Neural cell (in vitro differentiated cells): ENCODE data around the gene CDC45. TPM values are rescaled to one million over a fixed set of nuclear protein-coding genes. Genes with fewer than 3 reads are reported as not detected.

Source experiments
- H2AFZ ChIP-seq: fragments of 200-600, 300-800 bp; sonication (generic), shearing (Covaris generic); 2 replicates; pipeline ENCODE4 v1.6.0; 2014; ENCODE audit warnings: low read depth, mild to moderate bottlenecking, antibody characterized with exemption, low read length, moderate library complexity
- H3F3A ChIP-seq: fragments of 200-600 bp; shearing (Covaris generic); 2 replicates; pipeline ENCODE4 v1.6.1; 2016; ENCODE audit warnings: mild to moderate bottlenecking, moderate library complexity, mixed read lengths, antibody characterized with exemption, low read length; ENCODE audit not compliant: insufficient read depth, poor library complexity, severe bottlenecking
- H3K27ac ChIP-seq: fragments of 200-600, 300-800 bp; sonication (generic), shearing (Covaris generic); 2 replicates; pipeline ENCODE4 v1.5.1; 2014; ENCODE audit warnings: mild to moderate bottlenecking, low read length, moderate library complexity
- H3K27me3 ChIP-seq: fragments of 300-800, 200-600 bp; sonication (generic), shearing (Covaris generic); 2 replicates; pipeline ENCODE4 v1.6.0; 2014; ENCODE audit warnings: mild to moderate bottlenecking, low read depth, low read length, moderate library complexity; ENCODE audit not compliant: insufficient read depth
- H3K36me3 ChIP-seq: fragments of 300-800, 200-600 bp; sonication (generic), shearing (Covaris generic); 2 replicates; pipeline ENCODE4 v1.5.1; 2014; ENCODE audit warnings: mild to moderate bottlenecking, antibody characterized with exemption, low read length, moderate library complexity; ENCODE audit not compliant: insufficient read depth
- H3K4me2 ChIP-seq: fragments of 300-800, 200-600 bp; sonication (generic), shearing (Covaris generic); 2 replicates; pipeline ENCODE4 v1.6.0; 2014; ENCODE audit warnings: mild to moderate bottlenecking, low read length
- H3K4me3 ChIP-seq: fragments of 300-800, 200-600 bp; sonication (generic), shearing (Covaris generic); 2 replicates; pipeline ENCODE4 v1.5.1; 2014; ENCODE audit warnings: mild to moderate bottlenecking, low read length, moderate library complexity
- H3K79me2 ChIP-seq: fragments of 200-600 bp; shearing (Covaris generic); replicated peaks from 2 replicates; pipeline ENCODE4 v1.6.0; 2014; ENCODE audit warnings: mild to moderate bottlenecking, low read length, moderate library complexity; ENCODE audit not compliant: insufficient read depth
- H3K9ac ChIP-seq: fragments of 300-800, 200-600 bp; sonication (generic), shearing (Covaris generic); 2 replicates; pipeline ENCODE4 v1.6.1; 2016; ENCODE audit warnings: mild to moderate bottlenecking, low read length, mixed read lengths
- H3K9me2 ChIP-seq: fragments of 200-600 bp; shearing (Covaris generic); 2 replicates; pipeline ENCODE4 v1.6.1; 2016; ENCODE audit warnings: mild to moderate bottlenecking, low read length, mixed read lengths; ENCODE audit not compliant: insufficient read depth
- H3K9me3 ChIP-seq: fragments of 200-600, 300-800 bp; sonication (generic), shearing (Covaris generic); 2 replicates; pipeline ENCODE4 v1.6.1; 2016; ENCODE audit warnings: mild to moderate bottlenecking, mixed run types, low read length, moderate library complexity, mixed read lengths
- H4K20me1 ChIP-seq: fragments of 200-600 bp; shearing (Covaris generic); 2 replicates; pipeline ENCODE4 v1.6.1; 2016; ENCODE audit warnings: mild to moderate bottlenecking, mixed run types; ENCODE audit not compliant: insufficient read depth
- EP300 ChIP-seq: fragments of 450-650 bp; conservative IDR thresholded peaks from 2 replicates; pipeline ENCODE4 v1.6.1; 2014; ENCODE audit warnings: antibody characterized with exemption, mild to moderate bottlenecking, moderate library complexity; ENCODE audit not compliant: poor library complexity, severe bottlenecking
- EZH2 ChIP-seq: fragments of 200-600, 300-800 bp; shearing (Covaris generic), sonication (generic); IDR thresholded peaks from 2 replicates; pipeline ENCODE4 v1.6.1; 2014; ENCODE audit warnings: antibody characterized with exemption, low read length, borderline replicate concordance, mild to moderate bottlenecking; ENCODE audit not compliant: insufficient read depth, poor library complexity, severe bottlenecking
- MXI1 ChIP-seq: fragments of 450-650 bp; conservative IDR thresholded peaks from 2 replicates; pipeline ENCODE4 v1.6.1; 2014; ENCODE audit warnings: antibody characterized with exemption, mild to moderate bottlenecking; ENCODE audit not compliant: poor library complexity, severe bottlenecking
- POLR2AphosphoS5 ChIP-seq: IDR thresholded peaks from 2 replicates; pipeline ENCODE4 v1.6.1; 2012
- RAD21 ChIP-seq: fragments of 450-650 bp; conservative IDR thresholded peaks from 2 replicates; pipeline ENCODE4 v1.6.1; 2014; ENCODE audit warnings: antibody characterized with exemption, mild to moderate bottlenecking, moderate library complexity
- REST ChIP-seq: IDR thresholded peaks from 2 replicates; pipeline ENCODE4 v1.6.1; 2012; ENCODE audit warnings: borderline replicate concordance
- SMC3 ChIP-seq: fragments of 450-650 bp; conservative IDR thresholded peaks from 2 replicates; pipeline ENCODE4 v1.6.1; 2014; ENCODE audit warnings: antibody characterized with exemption, mild to moderate bottlenecking, moderate library complexity; ENCODE audit not compliant: poor library complexity
- TAF1 ChIP-seq: IDR thresholded peaks from 2 replicates; pipeline ENCODE4 v1.6.1; 2012; ENCODE audit warnings: low read depth
- polyA plus RNA-seq: library from polyadenylated mRNA; depleted of rRNA; stranded (reverse); fragments of >200 nt; gene quantifications from 2 replicates; pipeline ENCODE4 v1.2.3, GENCODE V29; 2014
- TF ChIP-seq, protein P1 (sequence below): fragments of 450-650 bp; IDR thresholded peaks from 2 replicates; pipeline ENCODE4 v1.5.1; 2014; ENCODE audit warnings: antibody characterized with exemption, mild to moderate bottlenecking, moderate library complexity; ENCODE audit not compliant: poor library complexity, severe bottlenecking

CDC45 gene
- polyA plus RNA-seq, 1 donor from 2014 or later: 3.2 TPM

- H3F3A ChIP-seq: no peaks in the 10 kb centered on the region
- H2AFZ ChIP-seq: no peak overlapping the region
- peaks cover 20% of the 10 kb centered on the region for H3K27me3 ChIP-seq
- TF ChIP-seq REST (no peak), POLR2AphosphoS5 (no peak), EZH2 (no peak), RAD21 (no peak), SMC3 (no peak), MXI1 (no peak), TAF1 (no peak), EP300 (no peak)
- TF ChIP-seq, protein P1, sequence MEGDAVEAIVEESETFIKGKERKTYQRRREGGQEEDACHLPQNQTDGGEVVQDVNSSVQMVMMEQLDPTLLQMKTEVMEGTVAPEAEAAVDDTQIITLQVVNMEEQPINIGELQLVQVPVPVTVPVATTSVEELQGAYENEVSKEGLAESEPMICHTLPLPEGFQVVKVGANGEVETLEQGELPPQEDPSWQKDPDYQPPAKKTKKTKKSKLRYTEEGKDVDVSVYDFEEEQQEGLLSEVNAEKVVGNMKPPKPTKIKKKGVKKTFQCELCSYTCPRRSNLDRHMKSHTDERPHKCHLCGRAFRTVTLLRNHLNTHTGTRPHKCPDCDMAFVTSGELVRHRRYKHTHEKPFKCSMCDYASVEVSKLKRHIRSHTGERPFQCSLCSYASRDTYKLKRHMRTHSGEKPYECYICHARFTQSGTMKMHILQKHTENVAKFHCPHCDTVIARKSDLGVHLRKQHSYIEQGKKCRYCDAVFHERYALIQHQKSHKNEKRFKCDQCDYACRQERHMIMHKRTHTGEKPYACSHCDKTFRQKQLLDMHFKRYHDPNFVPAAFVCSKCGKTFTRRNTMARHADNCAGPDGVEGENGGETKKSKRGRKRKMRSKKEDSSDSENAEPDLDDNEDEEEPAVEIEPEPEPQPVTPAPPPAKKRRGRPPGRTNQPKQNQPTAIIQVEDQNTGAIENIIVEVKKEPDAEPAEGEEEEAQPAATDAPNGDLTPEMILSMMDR: no peak
- H3K4me2 ChIP-seq: no peak overlapping the region
- no peak overlapping the region for H3K27ac ChIP-seq
- no peaks in the 10 kb centered on the region for H4K20me1 ChIP-seq
- H3K4me3 ChIP-seq: no peak overlapping the region
- no peaks in the 10 kb centered on the region for H3K9me2 ChIP-seq
- no peaks in the 10 kb centered on the region for H3K79me2 ChIP-seq
- H3K36me3 ChIP-seq: no peaks in the 10 kb centered on the region
- H3K9ac ChIP-seq: no peak overlapping the region
- no peaks in the 10 kb centered on the region for H3K9me3 ChIP-seq
These were observed 38.9 kb downstream of the CDC45 start for GRCh38 chr22:19518635-19519034.

- Histone ChIP-seq H4K20me1 (no peaks in the 10 kb centered on the region), H3K27ac (no peak overlapping the region), H3K9me3 (no peaks in the 10 kb centered on the region), H3F3A (no peaks in the 10 kb centered on the region), H3K79me2 (no peaks in the 10 kb centered on the region), H3K9me2 (no peaks in the 10 kb centered on the region), H3K9ac (no peak overlapping the region), H3K4me2 (no peak overlapping the region), H3K36me3 (no peaks in the 10 kb centered on the region), H3K27me3 (peaks cover 27% of the 10 kb centered on the region), H3K4me3 (no peak overlapping the region), H2AFZ (no peak overlapping the region)
- TF ChIP-seq RAD21 (no peak), EZH2 (no peak), MXI1 (no peak), EP300 (no peak), SMC3 (no peak), TAF1 (no peak), REST (no peak), POLR2AphosphoS5 (no peak)
- TF ChIP-seq, protein P1: no peak
These were observed 39.6 kb downstream of the CDC45 start for GRCh38 chr22:19519041-19519926.
